ENCODE results near the gene REV3L. TPM values are rescaled to one million over a fixed set of nuclear protein-coding genes. Genes with fewer than 3 reads are reported as not detected.

REV3L gene
- total RNA-seq, 1 donor from 2014 or later = 22.2 TPM

- peaks cover 17% of the 10 kb centered on the region for H3K9me3 Mint-ChIP-seq
- H3K36me3 Mint-ChIP-seq (ENCODE audit: low read depth) = peaks cover 56% of the 10 kb centered on the region
- peaks cover 29% of the 10 kb centered on the region for H3K4me1 Mint-ChIP-seq
- H3K27ac Mint-ChIP-seq (ENCODE audit: unreplicated experiment) = no peak overlapping the region
- no peak for DNase-seq (ENCODE audit: low read depth, low spot score)
- no peaks in the 10 kb centered on the region for H3K27me3 Mint-ChIP-seq (ENCODE audit: low read depth)
- no peak for TF ChIP-seq CTCF (conservative IDR thresholded peaks at IDR 0.05)
- no peak overlapping the region for H3K4me3 Mint-ChIP-seq
Measured at GRCh38 chr6:111430605-111431376, 52.2 kb downstream of the REV3L start.

GRCh38 chr6:111429571-111429970 lies 53.4 kb downstream of the REV3L start:
- Mint-ChIP-seq H3K27me3 (ENCODE audit: low read depth) (no peaks in the 10 kb centered on the region), H3K9me3 (peaks cover 15% of the 10 kb centered on the region)

GRCh38 chr6:111428811-111429210 lies 54.2 kb downstream of the REV3L start:
- Mint-ChIP-seq H3K27me3 (ENCODE audit: low read depth) (no peaks in the 10 kb centered on the region), H3K36me3 (ENCODE audit: low read depth) (peaks cover 57% of the 10 kb centered on the region), H3K4me3 (no peak overlapping the region), H3K4me1 (peaks cover 35% of the 10 kb centered on the region), H3K9me3 (peaks cover 16% of the 10 kb centered on the region), H3K27ac (ENCODE audit: unreplicated experiment) (no peak overlapping the region)
- DNase-seq (ENCODE audit: low read depth, low spot score) = no peak
- TF ChIP-seq CTCF (conservative IDR thresholded peaks at IDR 0.05) = no peak

More at GRCh38 chr6:111429571-111429970, 53.4 kb downstream of the REV3L start:
- peaks cover 56% of the 10 kb centered on the region for H3K36me3 Mint-ChIP-seq (ENCODE audit: low read depth)
- H3K27ac Mint-ChIP-seq (ENCODE audit: unreplicated experiment) = no peak overlapping the region
- no peak for DNase-seq (ENCODE audit: low read depth, low spot score)
- no peak overlapping the region for H3K4me3 Mint-ChIP-seq
- H3K4me1 Mint-ChIP-seq = peaks cover 30% of the 10 kb centered on the region
- TF ChIP-seq CTCF (conservative IDR thresholded peaks at IDR 0.05) = no peak

GRCh38 chr6:111427341-111428116 lies 55.5 kb downstream of the REV3L start:
- peaks cover 36% of the 10 kb centered on the region for H3K4me1 Mint-ChIP-seq
- H3K27me3 Mint-ChIP-seq (ENCODE audit: low read depth) = no peaks in the 10 kb centered on the region
- H3K27ac Mint-ChIP-seq (ENCODE audit: unreplicated experiment) = no peak overlapping the region
- DNase-seq (ENCODE audit: low read depth, low spot score) = no peak
- peaks cover 13% of the 10 kb centered on the region for H3K9me3 Mint-ChIP-seq
- TF ChIP-seq CTCF (conservative IDR thresholded peaks at IDR 0.05) = no peak
- peaks cover 51% of the 10 kb centered on the region for H3K36me3 Mint-ChIP-seq (ENCODE audit: low read depth)
- no peak overlapping the region for H3K4me3 Mint-ChIP-seq

- Mint-ChIP-seq H3K27ac (ENCODE audit: unreplicated experiment) (no peak overlapping the region), H3K9me3 (peaks cover 13% of the 10 kb centered on the region), H3K36me3 (ENCODE audit: low read depth) (peaks cover 34% of the 10 kb centered on the region), H3K27me3 (ENCODE audit: low read depth) (no peaks in the 10 kb centered on the region), H3K4me1 (peaks cover 14% of the 10 kb centered on the region), H3K4me3 (no peak overlapping the region)
- TF ChIP-seq CTCF (conservative IDR thresholded peaks at IDR 0.05) = no peak
- DNase-seq (ENCODE audit: low read depth, low spot score) = no peak
Measured at GRCh38 chr6:111423960-111424846, 58.8 kb downstream of the REV3L start.
